Loucy (cell line): ENCODE measurements around the gene PTPRN2.

Source experiments
- CTCF ChIP-seq: fragments of 200-600 bp; sonication (generic); conservative IDR thresholded peaks from 2 replicates; pipeline ENCODE4 v1.5.1; 2014; ENCODE audit warnings: mild to moderate bottlenecking, antibody characterized with exemption, low read length
- EZH2phosphoT487 ChIP-seq: fragments of 200-600 bp; IDR thresholded peaks from 2 replicates; pipeline ENCODE4 v1.6.1; 2018; ENCODE audit warnings: antibody characterized with exemption, mild to moderate bottlenecking, moderate library complexity, borderline replicate concordance

GRCh38 chr7:158141221-158141582 lies 446.4 kb downstream of the PTPRN2 start:
- no peak for TF ChIP-seq CTCF
- no peak for TF ChIP-seq EZH2phosphoT487
